Embryonic facial prominence (tissue), 1 donor: ENCODE data around the gene LAMC1.

Experiments
- DNase-seq: peaks from one replicate; pipeline ENCODE4 v3.0.0-alpha.2; 2016; ENCODE audit errors: extremely low spot score

Gene LAMC1

GRCh38 chr1:183105449-183105848, 82.2 kb downstream of the LAMC1 start:
- no peak for DNase-seq

GRCh38 chr1:183106166-183106565, 82.9 kb downstream of the LAMC1 start:
- no peak for DNase-seq

- no peak for DNase-seq
Observed at GRCh38 chr1:183106746-183107145, 83.5 kb downstream of the LAMC1 start.

GRCh38 chr1:183110326-183110880, 87.2 kb downstream of the LAMC1 start:
- DNase-seq, result no peak

GRCh38 chr1:183114441-183114840, 91.2 kb downstream of the LAMC1 start:
- DNase-seq, result no peak

- DNase-seq, result no peak
Observed at GRCh38 chr1:183116416-183116815, 93.2 kb downstream of the LAMC1 start.

- no peak for DNase-seq
Observed at GRCh38 chr1:183121609-183122008, 98.4 kb downstream of the LAMC1 start.

GRCh38 chr1:183124259-183124658, 101.0 kb downstream of the LAMC1 start:
- no peak for DNase-seq

GRCh38 chr1:183125279-183125999, 102.2 kb downstream of the LAMC1 start:
- no peak for DNase-seq

GRCh38 chr1:183126000-183126366, 102.8 kb downstream of the LAMC1 start:
- no peak for DNase-seq

- DNase-seq, result peak; percentile 62
Observed at GRCh38 chr1:183126528-183126927, 103.3 kb downstream of the LAMC1 start.

- no peak for DNase-seq
Observed at GRCh38 chr1:183129921-183130690, 106.9 kb downstream of the LAMC1 start.

- no peak for DNase-seq
Observed at GRCh38 chr1:183131166-183131565, 107.9 kb downstream of the LAMC1 start.

GRCh38 chr1:183135336-183135735, 112.1 kb downstream of the LAMC1 start:
- DNase-seq, result no peak

GRCh38 chr1:183137782-183138181, 114.6 kb downstream of the LAMC1 start:
- no peak for DNase-seq

- no peak for DNase-seq
Observed at GRCh38 chr1:183138301-183138700, 115.1 kb downstream of the LAMC1 start.

GRCh38 chr1:183139281-183139942, 116.2 kb downstream of the LAMC1 start:
- DNase-seq, result no peak

- no peak for DNase-seq
Observed at GRCh38 chr1:183140633-183141032, 117.4 kb downstream of the LAMC1 start.

- DNase-seq, result no peak
Observed at GRCh38 chr1:183142171-183142570, 119.0 kb downstream of the LAMC1 start.

GRCh38 chr1:183143576-183144315, 120.5 kb downstream of the LAMC1 start:
- no peak for DNase-seq

- DNase-seq, result no peak
Observed at GRCh38 chr1:183144752-183145151, 121.5 kb downstream of the LAMC1 start.

GRCh38 chr1:183147735-183148134, 124.5 kb downstream of the LAMC1 start:
- no peak for DNase-seq
